GM23338 (cell line): Measurements from ENCODE around the gene NBEAL2. TPM values are rescaled to one million over a fixed set of nuclear protein-coding genes. Genes with fewer than 3 reads are reported as not detected.

Source experiments
- ATAC-seq: fragments of 200-7000 bp; cut with Tn5 transposase; 3 replicates; pipeline ENCODE4 v1.9.1; 2020
- DNase-seq: peaks from one replicate; pipeline ENCODE4 v3.0.0-alpha.2; 2015; ENCODE audit warnings: low spot score
- H2AFZ ChIP-seq: fragments of 200-600 bp; sonication (generic); 2 replicates; pipeline ENCODE4 v1.8.0; 2016; ENCODE audit warnings: antibody characterized with exemption, mild to moderate bottlenecking, moderate library complexity
- H3F3A ChIP-seq: fragments of 200-600 bp; sonication (generic); replicated peaks from 2 replicates; pipeline ENCODE4 v1.8.0; 2017; ENCODE audit warnings: antibody characterized with exemption, mixed run types, low read depth
- H3K27ac ChIP-seq: fragments of 200-600 bp; sonication (generic); 2 replicates; pipeline ENCODE4 v1.6.1; 2016; ENCODE audit warnings: low read depth
- H3K27me3 ChIP-seq: fragments of 200-600 bp; sonication (generic); 2 replicates; pipeline ENCODE4 v1.8.0; 2016; ENCODE audit warnings: mild to moderate bottlenecking, mixed run types, moderate library complexity; ENCODE audit not compliant: insufficient read depth
- H3K36me3 ChIP-seq: fragments of 200-600 bp; sonication (generic); 2 replicates; pipeline ENCODE4 v1.8.0; 2016; ENCODE audit warnings: mild to moderate bottlenecking; ENCODE audit not compliant: insufficient read depth
- H3K4me1 ChIP-seq: fragments of 200-600 bp; sonication (generic); 2 replicates; pipeline ENCODE4 v1.8.0; 2016; ENCODE audit warnings: mild to moderate bottlenecking, moderate library complexity; ENCODE audit not compliant: insufficient read depth
- H3K4me2 ChIP-seq: fragments of 200-600 bp; sonication (generic); 2 replicates; pipeline ENCODE4 v1.7.1; 2017; ENCODE audit warnings: mixed run types
- H3K4me3 ChIP-seq: fragments of 200-600 bp; sonication (generic); 2 replicates; pipeline ENCODE4 v1.6.1; 2016; ENCODE audit warnings: mixed run types
- H3K79me2 ChIP-seq: fragments of 200-600 bp; sonication (generic); replicated peaks from 2 replicates; pipeline ENCODE4 v1.8.0; 2017; ENCODE audit warnings: mild to moderate bottlenecking; ENCODE audit not compliant: insufficient read depth
- H3K9me2 ChIP-seq: fragments of 200-600 bp; sonication (generic); 2 replicates; pipeline ENCODE4 v1.8.0; 2017; ENCODE audit not compliant: insufficient read depth
- H4K20me1 ChIP-seq: fragments of 200-600 bp; sonication (generic); replicated peaks from 2 replicates; pipeline ENCODE4 v1.8.0; 2017; ENCODE audit warnings: mild to moderate bottlenecking; ENCODE audit not compliant: insufficient read depth
- H3K27ac Mint-ChIP-seq: 2 replicates; pipeline ENCODE4 v1.8.0; 2020; ENCODE audit warnings: inconsistent platforms, mild to moderate bottlenecking, moderate library complexity, mixed read lengths
- H3K27me3 Mint-ChIP-seq: 3 replicates; pipeline ENCODE4 v1.8.0; 2022; ENCODE audit warnings: low read depth, mild to moderate bottlenecking, moderate library complexity, mixed read lengths, inconsistent platforms; ENCODE audit not compliant: insufficient read depth, poor library complexity
- H3K36me3 Mint-ChIP-seq: 3 replicates; pipeline ENCODE4 v1.8.0; 2021; ENCODE audit warnings: low read depth, mild to moderate bottlenecking, inconsistent platforms, moderate library complexity, mixed read lengths
- H3K4me1 Mint-ChIP-seq: 3 replicates; pipeline ENCODE4 v1.8.0; 2020; ENCODE audit warnings: mild to moderate bottlenecking, inconsistent platforms, mixed read lengths
- H3K4me3 Mint-ChIP-seq: 3 replicates; pipeline ENCODE4 v1.8.0; 2021; ENCODE audit warnings: moderate library complexity, mild to moderate bottlenecking, inconsistent platforms, mixed read lengths
- H3K9me3 Mint-ChIP-seq: 3 replicates; pipeline ENCODE4 v1.8.0; 2020; ENCODE audit warnings: moderate library complexity, mild to moderate bottlenecking, inconsistent platforms, mixed read lengths
- ETS1 ChIP-seq: IDR thresholded peaks from 2 replicates; pipeline ENCODE4 v1.6.1; 2016; ENCODE audit warnings: antibody characterized with exemption
- EZH2 ChIP-seq: fragments of 200-600 bp; sonication (generic); IDR thresholded peaks from one replicate; pipeline ENCODE4 v1.8.0; 2017; ENCODE audit warnings: antibody characterized with exemption, mild to moderate bottlenecking, low read depth; ENCODE audit not compliant: unreplicated experiment
- EZH2phosphoT487 ChIP-seq: fragments of 200-600 bp; sonication (generic); IDR thresholded peaks from one replicate; pipeline ENCODE4 v1.8.1; 2018; ENCODE audit warnings: antibody characterized with exemption; ENCODE audit not compliant: unreplicated experiment
- STAT1 ChIP-seq: IDR thresholded peaks from one replicate; pipeline ENCODE4 v1.6.1; 2016; ENCODE audit warnings: antibody characterized with exemption; ENCODE audit not compliant: unreplicated experiment
- ZNF114 ChIP-seq: fragments of 250-450 bp; sonication (Bioruptor Pico); IDR thresholded peaks from 2 replicates; pipeline ENCODE4 v1.5.0; 2020; ENCODE audit warnings: mild to moderate bottlenecking, moderate library complexity
- ZNF331 ChIP-seq: fragments of 250-450 bp; sonication (Bioruptor Pico); IDR thresholded peaks from 2 replicates; pipeline ENCODE4 v1.5.0; 2020; ENCODE audit warnings: low read depth, mild to moderate bottlenecking, moderate library complexity
- ZNF462 ChIP-seq: fragments of 250-450 bp; sonication (Bioruptor Pico); IDR thresholded peaks from 2 replicates; pipeline ENCODE4 v1.5.0; 2020; ENCODE audit warnings: mild to moderate bottlenecking, moderate library complexity
- polyA plus RNA-seq: library from polyadenylated mRNA; unstranded; fragments of >200 nt; fragmentation: Nextera tagmentation; extraction: Ambion mirVana; gene quantifications from 2 replicates; pipeline ENCODE4 v1.2.1, GENCODE V29; 2016
- total RNA-seq: library from RNA; depleted of rRNA; stranded (reverse); fragments of >200 nt; shearing (Covaris generic); gene quantifications from 2 replicates; pipeline ENCODE4 v1.2.3, GENCODE V29; 2014

NBEAL2 gene
- total and polyA plus RNA-seq, 2 experiments from 2014 or later: 13.5 to 79.9 TPM

- Histone ChIP-seq H3K9me2 (no peaks in the 10 kb centered on the region), H3K79me2 (peaks cover 98% of the 10 kb centered on the region), H3F3A (no peaks in the 10 kb centered on the region), H3K27ac (no peak overlapping the region), H2AFZ (no peak overlapping the region), H3K4me1 (peaks cover 8% of the 10 kb centered on the region; the same call in 1 of the 2 replicates), H3K36me3 (no peaks in the 10 kb centered on the region), H4K20me1 (peaks cover 83% of the 10 kb centered on the region), H3K27me3 (no peaks in the 10 kb centered on the region), H3K4me3 (no peak overlapping the region), H3K4me2 (no peak overlapping the region)
- no peak overlapping the region; the same call in 2 of the 3 replicates for H3K4me3 Mint-ChIP-seq
- peaks cover 9% of the 10 kb centered on the region for H3K27me3 Mint-ChIP-seq
- H3K27ac Mint-ChIP-seq: no peak overlapping the region
- TF ChIP-seq ZNF114 (CRISPR knock-in tag): no peak
- TF ChIP-seq ZNF331: no peak
- no peak for TF ChIP-seq EZH2
- no peak for TF ChIP-seq EZH2phosphoT487
- no peak for TF ChIP-seq STAT1
- no peak for TF ChIP-seq ZNF462 (CRISPR knock-in tag)
- no peak for TF ChIP-seq ETS1
- H3K9me3 Mint-ChIP-seq: no peaks in the 10 kb centered on the region; the same call in 2 of the 3 replicates
- peaks cover 58% of the 10 kb centered on the region for H3K4me1 Mint-ChIP-seq
- ATAC-seq (no peak), DNase-seq (no peak)
- H3K36me3 Mint-ChIP-seq: peaks cover 15% of the 10 kb centered on the region
Observed at GRCh38 chr3:46950650-46951241, 28.7 kb upstream of the NBEAL2 start.
